NCI-H345 treated with DMSO at 0.1 percent for 48 hours (cell line): Measurements from ENCODE around the gene SPATS2.
"Not testable (repeated sequence)": the region's sequence is repeated elsewhere in the genome, so short reads cannot be mapped to it uniquely, and the experiment has no call there.

Experiments used
- DNase-seq: peaks from one replicate; lab custom pipeline; 2025; ENCODE audit not compliant: unreplicated experiment; lab: John Stamatoyannopoulos, UW

Gene SPATS2

GRCh38 chr12:49403971-49404450, 36.7 kb downstream of the SPATS2 start:
- no peak for DNase-seq

DNA sequence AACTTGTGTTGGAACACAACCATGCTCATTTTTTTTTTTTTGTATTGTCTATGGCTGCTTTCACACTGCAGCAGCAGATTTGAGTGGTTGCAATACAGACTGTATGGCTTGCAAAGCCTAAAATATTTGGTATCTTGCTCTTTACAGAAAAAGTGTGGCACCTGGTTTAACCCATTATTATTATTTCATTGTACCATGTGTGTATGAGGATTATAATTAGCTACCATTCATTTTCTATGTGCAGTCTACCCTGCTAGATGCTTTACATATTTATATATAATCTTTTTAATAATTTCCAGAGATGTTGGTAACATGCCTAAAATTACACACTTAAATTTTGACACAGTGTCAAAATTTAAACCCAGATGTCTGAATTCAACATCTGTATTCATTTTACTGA, 37.7 kb downstream of the SPATS2 start:
- DNase-seq, result no peak

DNA sequence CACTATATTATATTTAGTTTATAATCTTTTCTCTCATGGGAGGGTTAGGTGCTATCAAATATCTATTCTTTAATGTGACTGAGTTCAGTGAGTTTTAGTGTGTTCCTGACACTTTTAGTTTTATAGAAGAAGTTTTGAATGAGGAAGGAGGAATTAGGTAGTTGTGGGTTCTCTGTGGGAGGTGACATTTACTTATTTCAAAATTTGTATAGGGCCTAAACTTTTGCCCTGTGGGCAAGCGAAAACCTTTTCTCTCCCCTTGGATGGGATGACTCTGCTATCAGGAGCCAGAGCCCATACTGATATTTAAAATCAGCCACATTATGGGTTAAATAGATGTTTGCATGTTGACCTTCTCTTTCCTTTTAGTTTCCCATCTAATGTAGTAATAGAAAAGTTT, 43.6 kb downstream of the SPATS2 start:
- DNase-seq, result no peak

GRCh38 chr12:49413010-49413409, 45.7 kb downstream of the SPATS2 start:
- DNase-seq, result no peak

DNA sequence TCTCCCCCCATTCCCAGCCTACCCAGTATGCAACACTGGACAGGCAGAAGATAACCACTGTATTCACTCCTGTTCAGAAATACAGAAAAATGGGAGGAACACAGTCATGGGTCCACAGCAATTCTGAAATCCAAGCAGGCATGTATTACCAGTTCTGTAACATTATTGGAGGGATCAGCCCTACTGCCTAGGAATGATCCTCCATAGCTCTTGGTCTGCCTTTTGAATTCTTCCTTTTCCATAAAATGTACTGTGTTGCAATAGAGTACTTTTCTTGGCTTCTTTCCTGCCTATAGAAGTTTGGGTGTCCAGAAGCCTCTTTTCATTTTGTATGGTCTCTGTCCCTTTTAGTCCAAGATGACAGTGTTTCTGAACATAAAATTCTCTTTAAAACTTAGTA, 46.5 kb downstream of the SPATS2 start:
- no peak for DNase-seq

- DNase-seq, result no peak
Measured at GRCh38 chr12:49414364-49414763, 47.1 kb downstream of the SPATS2 start.

DNA sequence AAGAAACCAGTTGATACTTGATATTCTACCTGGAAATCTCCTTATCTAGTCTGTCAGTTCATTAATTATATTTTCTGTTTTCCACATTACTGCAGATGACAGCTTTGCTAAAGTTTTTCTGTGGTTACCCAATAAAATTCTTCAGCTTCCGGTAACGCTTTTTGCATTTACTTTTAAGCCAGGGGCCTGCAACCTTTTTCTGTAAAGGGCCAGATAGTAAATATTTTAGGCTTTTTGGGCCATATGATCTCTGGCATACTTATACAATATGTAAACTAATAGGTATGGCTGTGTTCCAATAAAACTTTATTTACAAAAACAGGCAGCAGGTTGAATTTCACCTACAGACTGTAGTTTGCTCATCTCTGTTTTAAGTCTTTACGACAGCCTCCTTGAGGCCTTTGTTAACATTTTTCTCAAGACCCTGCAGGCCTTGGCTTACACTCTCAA, 48.3 kb downstream of the SPATS2 start:
- DNase-seq, result no peak

DNA sequence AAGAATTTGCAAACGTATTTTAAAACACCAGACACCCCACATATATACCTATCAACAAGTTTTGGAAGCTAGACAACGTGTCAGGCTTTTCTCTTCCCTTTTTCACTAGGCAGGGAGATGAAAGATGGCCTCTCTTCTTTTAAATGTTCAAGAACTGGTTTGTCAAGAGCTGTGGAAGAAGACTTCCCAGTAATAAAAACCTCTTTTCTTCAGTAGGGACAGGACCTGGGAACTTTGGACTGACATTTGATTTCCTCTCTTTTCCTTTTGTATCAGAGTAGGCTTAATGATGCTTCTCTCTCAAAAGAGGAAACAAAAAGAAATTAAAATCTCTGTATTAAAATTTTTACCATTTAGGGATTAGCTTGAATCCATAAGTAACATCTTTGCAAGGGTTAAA, 49.6 kb downstream of the SPATS2 start:
- no peak for DNase-seq

DNA sequence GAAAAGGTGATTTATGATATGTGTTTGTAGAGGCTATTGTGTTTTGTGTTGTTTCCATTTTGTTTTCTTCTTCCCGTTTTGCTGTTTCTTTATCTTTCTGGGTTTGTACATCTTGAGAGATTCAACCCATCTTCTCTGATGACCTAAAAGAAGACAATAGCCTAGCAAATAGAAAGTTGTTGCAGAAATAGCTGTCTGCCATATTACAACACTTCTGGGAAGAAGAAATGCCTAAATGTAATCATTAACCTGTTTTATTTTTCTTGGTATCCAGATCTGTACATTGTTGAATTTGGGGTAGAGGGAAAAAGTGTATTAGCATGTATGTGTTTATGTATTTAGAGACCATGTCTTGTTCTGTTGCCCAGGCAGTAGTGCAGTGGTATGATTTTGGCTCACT, 50.3 kb downstream of the SPATS2 start:
- DNase-seq, result no peak

- no peak for DNase-seq
Measured at GRCh38 chr12:49420556-49420955, 53.3 kb downstream of the SPATS2 start.

GRCh38 chr12:49422114-49422513, 54.9 kb downstream of the SPATS2 start:
- no peak for DNase-seq

GRCh38 chr12:49428793-49429192, 61.5 kb downstream of the SPATS2 start:
- DNase-seq, result no peak

DNA sequence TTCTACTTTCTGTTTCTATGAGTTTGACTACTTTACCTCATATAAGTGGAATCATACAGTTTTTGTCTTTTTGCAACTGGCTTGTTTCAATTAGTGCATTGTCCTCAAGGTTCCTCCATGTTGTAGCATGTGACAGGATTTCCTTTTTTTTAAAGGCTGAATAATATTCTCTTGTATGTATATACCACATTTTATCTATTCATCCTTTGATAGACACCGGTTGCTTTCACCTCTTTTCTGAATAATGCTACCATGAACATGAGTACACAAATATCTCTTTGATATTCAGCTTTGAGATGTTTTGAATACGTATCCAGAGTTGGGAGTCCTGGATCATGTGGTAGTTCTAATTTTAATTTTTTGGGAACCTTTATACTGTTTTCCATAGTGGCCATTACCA, 65.4 kb downstream of the SPATS2 start:
- DNase-seq, result no peak

DNA sequence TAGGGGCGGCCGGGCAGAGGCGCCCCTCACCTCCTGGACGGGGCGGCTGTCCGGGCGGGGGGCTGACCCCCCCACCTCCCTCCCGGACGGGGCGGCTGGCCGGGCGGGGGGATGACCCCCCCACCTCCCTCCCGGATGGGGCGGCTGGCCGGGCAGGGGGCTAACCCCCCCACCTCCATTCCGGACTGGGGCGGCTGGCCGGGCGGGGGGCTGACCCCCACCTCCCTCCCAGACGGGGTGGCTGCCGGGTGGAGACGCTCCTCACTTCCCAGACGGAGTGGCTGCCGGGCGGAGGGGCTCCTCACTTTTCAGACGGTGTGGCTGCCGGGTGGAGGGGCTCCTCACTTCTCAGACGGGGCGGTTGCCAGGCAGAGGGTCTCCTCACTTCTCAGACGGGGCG, 69.5 kb downstream of the SPATS2 start:
- DNase-seq, result not testable (repeated sequence)

- DNase-seq, result no peak
Measured at GRCh38 chr12:49439042-49439441, 71.8 kb downstream of the SPATS2 start.

DNA sequence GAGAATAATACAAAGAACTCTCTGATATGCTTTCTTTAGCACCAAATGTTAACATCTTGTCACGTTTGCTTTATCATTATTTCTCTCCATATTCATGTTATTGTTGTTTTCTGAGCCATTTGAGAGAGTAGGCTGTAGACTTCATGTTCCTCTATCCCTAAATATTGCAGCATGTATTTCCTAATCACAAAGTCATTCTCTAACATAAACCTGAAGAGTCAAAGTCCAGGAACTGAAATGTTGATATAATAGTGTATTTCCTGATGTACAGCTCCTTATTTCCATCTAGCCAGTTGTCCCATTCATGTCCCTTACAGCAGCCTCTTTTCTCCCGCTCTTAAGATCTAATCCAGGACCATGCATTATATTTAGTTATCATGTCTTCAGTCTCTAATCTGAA, 72.8 kb downstream of the SPATS2 start:
- no peak for DNase-seq

DNA sequence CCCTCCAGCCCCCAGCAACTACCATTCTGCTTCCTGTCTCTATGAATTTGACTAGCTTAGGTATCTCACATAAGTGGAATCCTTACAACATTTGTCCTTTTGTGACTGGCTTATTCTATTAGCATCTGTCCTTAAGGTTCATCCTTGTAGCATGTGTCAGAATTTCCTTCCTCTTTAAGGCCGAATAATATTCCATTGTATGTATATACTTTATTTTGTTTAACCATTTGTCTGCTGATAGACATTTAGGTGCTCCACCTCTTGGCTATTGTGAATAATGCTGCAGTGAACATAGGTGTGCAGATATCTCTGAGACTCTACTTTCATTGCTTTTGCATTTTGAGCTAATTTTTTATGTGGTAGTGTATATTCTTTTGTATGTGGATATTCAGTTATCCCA, 75.7 kb downstream of the SPATS2 start:
- no peak for DNase-seq

GRCh38 chr12:49446571-49446970, 79.3 kb downstream of the SPATS2 start:
- no peak for DNase-seq

DNA sequence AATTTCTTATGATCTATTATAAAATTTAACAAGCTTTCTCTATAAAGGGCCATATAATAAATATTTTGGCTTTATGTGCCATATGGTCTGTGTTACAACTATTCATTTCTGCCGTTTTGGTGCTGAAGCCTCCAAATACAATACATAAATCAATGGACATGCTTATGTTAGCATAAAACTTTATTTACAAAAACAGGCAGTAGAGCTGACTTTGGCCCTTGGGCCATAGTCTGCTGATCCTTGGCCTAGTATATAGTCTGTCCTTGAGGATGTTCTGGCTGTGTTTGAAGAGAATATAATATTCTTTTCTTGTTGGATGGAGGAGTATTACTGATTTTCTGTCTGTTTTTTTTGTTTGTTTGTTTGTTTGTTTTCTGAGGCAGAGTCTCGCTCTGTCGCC, 81.6 kb downstream of the SPATS2 start:
- DNase-seq, result no peak

DNA sequence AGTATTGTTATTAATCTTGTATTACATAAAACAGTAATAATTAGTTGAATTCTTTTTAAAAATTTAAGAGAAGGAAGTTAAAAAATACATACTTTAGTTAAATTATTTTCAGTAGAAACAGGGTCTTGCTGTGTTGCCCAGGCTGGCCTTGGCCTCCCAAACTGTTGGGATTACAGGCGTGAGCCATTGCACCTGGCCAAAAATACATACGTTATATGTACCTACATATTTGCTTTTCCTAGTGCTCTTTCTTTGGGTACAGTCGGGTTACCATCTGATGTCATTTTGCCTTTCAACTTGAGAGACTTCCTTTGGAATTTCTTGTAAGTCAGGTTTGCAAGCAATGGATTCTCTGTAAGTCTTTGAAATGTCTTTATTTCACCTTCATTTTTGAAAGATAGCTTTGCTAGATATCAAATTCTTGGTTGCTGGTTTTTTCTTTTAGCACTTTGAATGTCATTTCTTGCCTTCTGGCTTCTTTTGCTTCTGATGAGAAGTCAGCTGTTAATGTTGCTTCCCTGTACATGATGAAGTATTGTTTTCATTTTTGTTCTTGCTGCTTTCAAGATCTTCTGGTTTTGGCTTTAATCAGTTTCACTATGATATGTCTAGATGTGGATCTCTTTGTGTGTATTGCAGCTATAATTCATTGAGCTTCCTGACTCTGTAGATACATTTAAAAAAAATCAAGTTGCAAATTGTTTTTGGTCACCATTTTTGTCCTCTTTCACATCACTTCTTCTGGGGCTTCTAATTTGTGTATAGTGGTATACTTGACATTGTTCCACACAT, 84.4 kb downstream of the SPATS2 start:
- no peak for DNase-seq

- no peak for DNase-seq
Measured at GRCh38 chr12:49455501-49455900, 88.2 kb downstream of the SPATS2 start.

DNA sequence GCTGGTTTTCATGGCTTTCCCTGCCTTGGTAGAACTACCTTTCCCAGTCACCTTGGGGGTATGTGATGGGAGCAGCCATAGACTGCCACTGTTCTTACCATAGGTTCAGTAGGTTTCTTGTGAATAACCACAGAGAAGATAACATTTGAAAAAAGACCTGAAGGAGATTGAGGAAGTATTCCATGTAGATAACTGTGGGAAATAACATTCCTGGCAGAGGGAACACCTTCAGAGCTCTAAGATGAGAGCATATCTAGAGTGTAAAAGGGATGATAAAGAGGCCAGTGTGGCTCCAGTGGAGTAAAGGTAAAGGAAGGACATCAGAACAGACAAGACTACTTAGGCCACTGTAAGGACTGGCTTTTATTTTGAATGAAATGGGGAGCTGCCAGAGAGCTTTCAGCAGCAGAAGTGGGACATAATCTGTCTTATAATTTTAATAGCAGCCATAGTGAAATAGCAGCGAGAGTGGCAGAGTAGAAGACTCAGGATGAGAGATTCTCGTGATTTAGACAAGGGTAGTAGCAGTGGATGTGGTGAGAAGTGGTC, 88.9 kb downstream of the SPATS2 start:
- DNase-seq, result no peak

GRCh38 chr12:49458816-49459215, 91.6 kb downstream of the SPATS2 start:
- DNase-seq, result no peak
